ENCODE data around the gene PTCD2. TPM values are rescaled to one million over a fixed set of nuclear protein-coding genes. Genes with fewer than 3 reads are reported as not detected.

PTCD2 gene
- total RNA-seq, 2 donors from 2014 or later: 8.9 to 10.2 TPM

DNA sequence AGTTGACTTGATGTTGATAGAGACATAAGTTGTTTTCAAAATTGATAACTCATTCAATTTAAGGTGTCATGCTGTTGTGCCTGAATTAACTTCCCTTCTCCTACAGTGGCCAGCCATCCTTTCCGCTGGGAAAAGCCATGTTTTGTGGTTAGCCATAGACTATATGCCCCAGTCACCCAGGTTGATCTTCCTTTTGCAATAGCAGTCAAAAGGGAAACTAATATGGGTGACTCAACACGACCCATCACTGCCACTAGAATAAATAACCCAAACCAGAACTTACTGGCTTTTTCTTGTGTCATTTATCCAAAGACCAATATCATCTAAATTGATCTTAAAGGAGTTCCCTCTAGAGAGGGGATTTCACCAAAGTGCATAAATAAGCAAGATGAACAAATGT, 87.4 kb downstream of the PTCD2 start:
- H3K4me3 ChIP-seq: no peak overlapping the region
- no peak overlapping the region for H3K27ac ChIP-seq
- no peak for DNase-seq (ENCODE audit: low spot score)
- H3K9me3 ChIP-seq: no peaks in the 10 kb centered on the region
- no peaks in the 10 kb centered on the region for H3K36me3 ChIP-seq
- no peaks in the 10 kb centered on the region for H3K4me1 ChIP-seq (replicated peaks)
- intact Hi-C loops (cut with DNase I): no loop called here
- TF ChIP-seq, protein P1, sequence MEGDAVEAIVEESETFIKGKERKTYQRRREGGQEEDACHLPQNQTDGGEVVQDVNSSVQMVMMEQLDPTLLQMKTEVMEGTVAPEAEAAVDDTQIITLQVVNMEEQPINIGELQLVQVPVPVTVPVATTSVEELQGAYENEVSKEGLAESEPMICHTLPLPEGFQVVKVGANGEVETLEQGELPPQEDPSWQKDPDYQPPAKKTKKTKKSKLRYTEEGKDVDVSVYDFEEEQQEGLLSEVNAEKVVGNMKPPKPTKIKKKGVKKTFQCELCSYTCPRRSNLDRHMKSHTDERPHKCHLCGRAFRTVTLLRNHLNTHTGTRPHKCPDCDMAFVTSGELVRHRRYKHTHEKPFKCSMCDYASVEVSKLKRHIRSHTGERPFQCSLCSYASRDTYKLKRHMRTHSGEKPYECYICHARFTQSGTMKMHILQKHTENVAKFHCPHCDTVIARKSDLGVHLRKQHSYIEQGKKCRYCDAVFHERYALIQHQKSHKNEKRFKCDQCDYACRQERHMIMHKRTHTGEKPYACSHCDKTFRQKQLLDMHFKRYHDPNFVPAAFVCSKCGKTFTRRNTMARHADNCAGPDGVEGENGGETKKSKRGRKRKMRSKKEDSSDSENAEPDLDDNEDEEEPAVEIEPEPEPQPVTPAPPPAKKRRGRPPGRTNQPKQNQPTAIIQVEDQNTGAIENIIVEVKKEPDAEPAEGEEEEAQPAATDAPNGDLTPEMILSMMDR (IDR thresholded peaks at IDR 0.05): no peak
- TF ChIP-seq POLR2A (IDR thresholded peaks at IDR 0.05) (no peak), POLR2AphosphoS5 (IDR thresholded peaks at IDR 0.05) (no peak)
- no peaks in the 10 kb centered on the region for H3K27me3 ChIP-seq (replicated peaks; ENCODE audit: insufficient read depth)
- WGBS: 81% methylated on average over 2 of the region's 2 CpGs

- no peak for DNase-seq (ENCODE audit: low spot score)
- intact Hi-C loops (cut with DNase I): no loop called here
- Histone ChIP-seq H3K27me3 (replicated peaks; ENCODE audit: insufficient read depth) (no peaks in the 10 kb centered on the region), H3K36me3 (no peaks in the 10 kb centered on the region), H3K9me3 (no peaks in the 10 kb centered on the region), H3K27ac (no peak overlapping the region), H3K4me1 (replicated peaks) (no peaks in the 10 kb centered on the region), H3K4me3 (no peak overlapping the region)
- TF ChIP-seq, protein P1 (IDR thresholded peaks at IDR 0.05): no peak
- TF ChIP-seq POLR2AphosphoS5 (IDR thresholded peaks at IDR 0.05): no peak
- TF ChIP-seq POLR2A (IDR thresholded peaks at IDR 0.05): no peak
- WGBS: 90% methylated on average over 5 of the region's 5 CpGs
Observed at GRCh38 chr5:72408127-72408526, 88.0 kb downstream of the PTCD2 start.

DNA sequence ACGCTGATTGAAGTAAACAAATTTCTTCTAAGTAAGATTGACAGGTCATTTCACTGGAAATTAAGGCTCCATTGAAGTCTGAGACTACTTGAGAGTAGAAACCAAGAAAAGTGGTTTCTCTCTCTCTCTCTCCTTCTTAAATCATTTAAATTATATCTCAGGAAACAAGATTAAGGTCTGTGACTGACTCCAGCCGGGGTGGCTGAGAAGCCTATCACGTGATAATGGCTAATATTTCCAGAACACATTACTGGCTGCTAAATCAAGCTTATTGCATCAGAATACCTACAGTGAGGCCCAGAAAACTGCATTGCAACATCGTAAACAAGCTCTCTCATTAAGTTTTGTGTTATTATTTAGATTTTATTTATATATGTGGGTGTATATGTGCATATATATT, 88.4 kb downstream of the PTCD2 start:
- no peak for DNase-seq (ENCODE audit: low spot score)
- TF ChIP-seq, protein P1 (IDR thresholded peaks at IDR 0.05): no peak
- no peak for TF ChIP-seq POLR2AphosphoS5 (IDR thresholded peaks at IDR 0.05)
- no peak for TF ChIP-seq POLR2A (IDR thresholded peaks at IDR 0.05)
- H3K4me1 ChIP-seq (replicated peaks): no peaks in the 10 kb centered on the region
- H3K27me3 ChIP-seq (replicated peaks; ENCODE audit: insufficient read depth): no peaks in the 10 kb centered on the region
- H3K4me3 ChIP-seq: no peak overlapping the region
- no peaks in the 10 kb centered on the region for H3K36me3 ChIP-seq
- no peaks in the 10 kb centered on the region for H3K9me3 ChIP-seq
- 82% methylated on average over 4 of the region's 4 CpGs for WGBS
- intact Hi-C loops (cut with DNase I): no loop called here
- no peak overlapping the region for H3K27ac ChIP-seq

- TF ChIP-seq POLR2A (IDR thresholded peaks at IDR 0.05): no peak
- Histone ChIP-seq H3K9me3 (no peaks in the 10 kb centered on the region), H3K4me1 (replicated peaks) (no peaks in the 10 kb centered on the region), H3K4me3 (no peak overlapping the region), H3K36me3 (no peaks in the 10 kb centered on the region), H3K27ac (no peak overlapping the region), H3K27me3 (replicated peaks; ENCODE audit: insufficient read depth) (no peaks in the 10 kb centered on the region)
- DNase-seq (ENCODE audit: low spot score): no peak
- intact Hi-C loops (cut with DNase I): no loop called here
- WGBS: 74% methylated on average over 4 of the region's 4 CpGs
Observed at GRCh38 chr5:72410688-72411295, 90.6 kb downstream of the PTCD2 start.

DNA sequence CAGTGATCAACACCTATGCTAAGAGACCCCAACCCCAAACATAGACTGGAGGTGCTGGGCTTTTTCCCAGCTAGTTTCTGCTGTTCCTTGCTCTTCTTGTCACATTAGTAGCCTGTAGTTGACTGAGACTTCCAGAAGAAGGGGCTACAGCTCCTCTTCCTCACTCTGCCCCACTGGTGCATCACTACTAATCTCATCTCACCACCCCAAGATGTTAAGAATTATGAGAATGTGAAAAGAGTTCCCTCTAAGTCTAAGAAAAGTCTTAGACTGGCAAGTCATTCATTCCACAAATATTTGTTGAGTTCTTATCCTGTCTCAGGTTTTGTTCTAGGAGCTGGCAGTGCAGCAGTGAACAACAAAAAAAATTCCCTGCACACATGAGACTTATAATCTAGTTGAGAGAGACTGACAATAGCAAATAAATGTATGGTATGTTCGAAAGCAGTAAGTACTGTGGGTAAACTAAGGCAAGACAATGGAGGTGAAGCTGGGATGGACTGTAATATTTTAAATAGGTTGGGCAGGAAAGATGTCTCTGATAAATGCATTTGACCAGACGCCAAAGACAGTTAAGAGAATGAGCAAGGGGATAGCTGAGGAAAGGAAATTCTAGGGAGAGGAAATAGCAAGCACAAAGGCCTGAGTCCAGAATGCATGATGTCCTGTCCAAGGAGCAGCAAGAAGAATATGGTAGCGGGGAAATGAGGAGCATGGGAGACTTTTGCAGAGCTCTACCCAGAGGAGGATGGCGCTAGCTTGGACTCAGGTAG, 92.3 kb downstream of the PTCD2 start:
- intact Hi-C loops (cut with DNase I): no loop called here
- Histone ChIP-seq H3K4me1 (replicated peaks) (no peaks in the 10 kb centered on the region), H3K27ac (no peak overlapping the region), H3K36me3 (no peaks in the 10 kb centered on the region), H3K27me3 (replicated peaks; ENCODE audit: insufficient read depth) (no peaks in the 10 kb centered on the region), H3K9me3 (no peaks in the 10 kb centered on the region), H3K4me3 (no peak overlapping the region)
- 84% methylated on average over 4 of the region's 4 CpGs for WGBS
- TF ChIP-seq POLR2A (IDR thresholded peaks at IDR 0.05) (no peak), POLR2AphosphoS5 (IDR thresholded peaks at IDR 0.05) (no peak)
- TF ChIP-seq, protein P1 (IDR thresholded peaks at IDR 0.05): no peak
- DNase-seq (ENCODE audit: low spot score): no peak
